CMK (cell line): ENCODE measurements around the gene PMM1.
"Not testable (repeated sequence)": the region's sequence is repeated elsewhere in the genome, so short reads cannot be mapped to it uniquely, and the experiment has no call there.

ENCODE experiments used
- DNase-seq: peaks from one replicate; pipeline ENCODE4 v3.0.0-alpha.2; 2010; ENCODE audit warnings: low read depth

PMM1 gene

DNA sequence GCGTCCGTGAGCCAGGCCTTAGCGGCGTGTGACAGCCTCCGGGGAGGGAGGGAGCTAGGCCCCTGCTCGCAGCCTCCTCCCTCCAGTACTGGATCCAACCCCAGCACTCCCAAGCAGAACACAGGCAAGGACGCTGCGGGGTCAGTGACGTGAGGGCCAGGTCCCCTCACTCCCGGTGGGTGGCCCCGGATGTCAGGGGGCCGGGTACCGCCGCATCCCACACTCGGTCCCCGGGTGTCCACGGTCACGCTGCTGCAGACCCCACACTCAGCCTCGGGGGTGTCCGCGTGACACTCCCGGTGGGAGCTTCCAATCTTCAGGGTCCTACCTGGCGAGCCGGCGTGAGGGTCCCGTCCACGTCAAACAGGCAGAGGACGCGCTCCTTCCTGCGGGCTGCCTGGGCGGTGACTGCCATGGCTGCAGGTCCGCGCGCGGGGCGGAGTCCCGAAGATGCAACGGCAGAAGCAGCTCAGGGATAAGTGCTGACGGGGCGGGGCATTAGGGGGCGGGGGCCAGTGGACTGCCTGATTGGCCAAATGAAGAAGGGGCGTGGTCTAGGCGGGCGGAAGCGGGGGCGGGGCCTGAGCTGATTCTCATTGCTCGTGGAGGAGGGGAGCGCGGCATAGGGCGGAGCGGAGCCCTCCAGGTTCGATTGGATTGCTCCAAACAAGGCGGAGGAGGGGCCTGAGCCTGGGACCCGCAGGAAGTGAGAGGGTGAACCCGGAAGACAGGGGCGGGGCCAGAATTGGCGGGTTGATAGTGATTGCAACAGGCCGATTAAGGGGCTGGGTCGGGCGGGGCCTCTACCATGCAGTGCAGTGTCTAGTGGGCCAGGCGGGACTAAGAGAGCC lies at the start of gene PMM1:
PMM1 (minus strand) TSS at position 450 of the 851 bp plus-strand sequence; CDS start at position 415, 35 bp downstream.
- peak; percentile 99 for DNase-seq

DNA sequence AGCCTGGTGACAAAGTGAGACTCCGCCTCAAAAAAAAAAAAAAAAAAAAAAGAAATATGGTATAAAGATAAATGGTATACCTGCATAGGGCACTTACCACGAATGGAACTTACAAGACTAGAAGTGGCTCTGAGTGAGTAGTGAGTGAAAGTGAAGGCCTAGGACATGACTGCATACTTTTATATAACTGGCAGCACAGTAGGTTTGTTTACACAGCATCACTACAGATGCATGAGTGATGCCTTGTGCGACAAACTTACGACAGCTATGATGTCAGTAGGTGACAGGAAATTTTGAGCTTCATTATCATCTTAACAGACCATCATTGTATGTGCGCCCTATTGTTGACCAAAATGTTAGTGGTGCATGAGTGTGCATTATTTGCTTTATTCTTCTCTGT lies 49.1 kb upstream of the PMM1 start:
- DNase-seq = no peak

DNA sequence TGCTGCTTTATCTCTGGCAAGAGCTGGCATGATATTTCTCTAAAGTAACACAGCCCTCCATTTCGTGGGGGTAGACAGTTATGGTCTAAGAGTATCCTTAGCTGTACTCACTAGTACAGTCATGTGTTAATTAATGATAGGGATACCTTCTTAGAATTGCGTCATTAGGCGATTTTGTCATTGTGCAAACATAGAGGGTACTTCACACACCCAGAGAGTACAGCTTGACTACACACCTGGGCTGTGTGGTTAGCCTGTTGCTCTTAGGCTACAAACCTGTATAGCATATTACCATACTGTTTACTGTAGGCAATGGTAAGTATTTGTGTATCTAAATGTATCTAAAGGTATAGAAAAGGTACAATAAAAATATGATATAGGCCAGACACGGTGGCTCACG lies 48.5 kb upstream of the PMM1 start:
- DNase-seq = no peak

DNA sequence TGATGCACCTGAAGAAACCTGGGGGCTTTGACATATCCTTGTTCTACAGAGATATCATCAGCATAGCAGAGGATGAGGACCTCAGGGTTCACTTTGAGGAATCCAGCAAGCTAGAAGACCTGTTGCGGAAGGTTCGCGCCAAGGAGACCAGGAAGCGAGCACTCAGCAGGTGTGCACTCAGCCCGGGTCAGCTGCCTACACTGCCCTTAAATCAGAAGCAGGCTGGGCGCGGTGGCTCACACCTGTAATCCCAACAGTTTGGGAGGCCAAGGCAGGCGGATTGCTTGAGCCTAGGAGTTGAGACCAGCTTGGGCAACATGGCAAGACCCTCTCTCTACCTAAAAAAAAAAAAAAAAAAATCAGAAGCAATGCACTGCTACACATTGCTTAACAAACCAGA lies 48.0 kb upstream of the PMM1 start:
- DNase-seq = not testable (repeated sequence)

DNA sequence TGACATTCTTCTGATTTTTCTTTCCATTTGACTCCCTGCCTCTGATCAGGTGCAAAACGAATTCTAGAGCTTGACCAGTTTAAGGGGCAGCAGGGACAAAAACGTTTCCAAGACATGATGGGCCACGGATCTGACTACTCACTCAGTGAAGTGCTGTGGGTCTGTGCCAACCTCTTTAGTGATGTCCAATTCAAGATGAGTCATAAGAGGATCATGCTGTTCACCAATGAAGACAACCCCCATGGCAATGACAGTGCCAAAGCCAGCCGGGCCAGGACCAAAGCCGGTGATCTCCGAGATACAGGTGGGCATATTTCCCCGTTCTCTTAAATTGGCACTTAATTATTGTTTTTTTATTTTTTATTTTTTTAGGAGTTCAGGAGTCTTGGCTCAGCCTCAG lies 46.8 kb upstream of the PMM1 start:
- DNase-seq = no peak

DNA sequence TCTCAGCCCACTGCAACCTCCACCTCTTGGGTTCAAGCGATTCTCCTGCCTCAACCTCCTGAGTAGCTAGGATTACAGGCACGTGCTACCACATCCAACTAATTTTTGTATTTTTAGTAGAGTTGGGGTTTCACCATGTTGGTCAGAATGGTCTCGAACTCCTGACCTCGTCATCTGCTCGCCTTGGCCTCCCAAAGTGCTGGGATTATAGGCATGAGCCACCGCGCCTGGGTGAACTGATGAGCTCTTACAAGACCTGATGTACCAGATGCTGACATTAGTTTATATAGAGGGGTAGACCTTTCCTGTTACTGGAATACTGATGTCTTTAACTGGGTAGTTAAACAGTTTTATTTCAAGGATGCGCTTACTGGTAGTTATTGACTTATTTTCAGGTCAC lies 45.0 kb upstream of the PMM1 start:
- not testable (repeated sequence) for DNase-seq

DNA sequence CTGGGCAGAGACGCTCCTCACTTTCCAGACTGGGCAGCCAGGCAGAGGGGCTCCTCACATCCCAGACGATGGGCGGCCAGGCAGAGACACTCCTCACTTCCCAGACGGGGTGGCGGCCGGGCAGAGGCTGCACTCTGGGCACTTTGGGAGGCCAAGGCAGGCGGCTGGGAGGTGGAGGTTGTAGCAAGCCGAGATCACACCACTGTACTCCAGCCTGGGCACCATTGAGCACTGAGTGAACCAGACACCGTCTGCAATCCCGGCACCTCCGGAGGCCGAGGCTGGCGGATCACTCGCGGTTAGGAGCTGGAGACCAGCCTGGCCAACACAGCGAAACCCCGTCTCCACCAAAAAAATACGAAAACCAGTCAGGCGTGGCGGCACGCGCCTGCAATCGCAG lies 42.0 kb upstream of the PMM1 start:
- DNase-seq = not testable (repeated sequence)

DNA sequence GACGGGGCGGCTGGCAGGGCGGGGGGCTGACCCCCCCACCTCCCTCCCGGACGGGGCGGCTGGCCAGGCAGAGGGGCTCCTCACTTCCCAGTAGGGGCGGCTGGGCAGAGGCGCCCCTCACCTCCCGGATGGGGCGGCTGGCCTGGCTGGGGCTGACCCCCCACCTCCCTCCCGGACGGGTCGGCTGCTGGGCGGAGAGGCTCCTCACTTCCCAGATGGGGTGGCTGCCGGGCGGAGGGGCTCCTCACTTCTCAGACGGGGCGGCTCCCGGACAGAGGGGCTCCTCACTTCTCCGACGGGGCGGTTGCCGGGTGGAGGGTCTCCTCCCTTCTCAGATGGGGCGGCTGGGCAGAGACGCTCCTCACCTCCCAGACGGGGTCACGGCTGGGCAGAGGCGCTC lies 41.5 kb upstream of the PMM1 start:
- DNase-seq = not testable (repeated sequence)

DNA sequence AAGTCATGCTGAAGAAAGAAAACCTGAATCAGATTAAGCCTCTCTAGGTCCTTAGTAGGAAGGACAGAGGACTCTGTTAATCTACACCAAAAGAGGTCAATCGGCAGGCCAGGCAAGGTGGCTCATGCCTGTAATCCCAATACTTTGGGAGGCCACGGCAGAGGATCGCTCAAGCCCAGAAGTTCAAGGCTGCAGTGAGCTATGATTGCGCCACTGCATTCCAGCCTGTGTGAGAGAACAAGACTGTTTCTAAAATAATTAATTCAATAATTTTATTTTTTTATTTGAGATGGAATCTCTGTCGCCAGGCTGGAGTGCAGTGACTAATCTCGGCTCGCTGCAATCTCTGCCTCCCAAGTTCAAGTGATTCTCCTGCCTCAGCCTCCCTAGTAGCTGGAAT lies 35.9 kb upstream of the PMM1 start:
- DNase-seq = no peak

DNA sequence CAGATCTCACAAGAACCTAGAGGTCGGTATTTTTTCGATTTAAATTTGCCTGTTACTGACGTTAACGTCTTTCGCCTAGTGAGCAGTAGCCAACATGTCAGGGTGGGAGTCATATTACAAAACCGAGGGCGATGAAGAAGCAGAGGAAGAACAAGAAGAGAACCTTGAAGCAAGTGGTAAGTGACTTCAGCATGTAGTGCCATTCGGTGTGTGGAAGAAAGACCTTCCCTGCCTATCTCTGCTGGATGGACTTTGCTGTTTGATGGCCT lies 32.2 kb upstream of the PMM1 start:
- no peak for DNase-seq

DNA sequence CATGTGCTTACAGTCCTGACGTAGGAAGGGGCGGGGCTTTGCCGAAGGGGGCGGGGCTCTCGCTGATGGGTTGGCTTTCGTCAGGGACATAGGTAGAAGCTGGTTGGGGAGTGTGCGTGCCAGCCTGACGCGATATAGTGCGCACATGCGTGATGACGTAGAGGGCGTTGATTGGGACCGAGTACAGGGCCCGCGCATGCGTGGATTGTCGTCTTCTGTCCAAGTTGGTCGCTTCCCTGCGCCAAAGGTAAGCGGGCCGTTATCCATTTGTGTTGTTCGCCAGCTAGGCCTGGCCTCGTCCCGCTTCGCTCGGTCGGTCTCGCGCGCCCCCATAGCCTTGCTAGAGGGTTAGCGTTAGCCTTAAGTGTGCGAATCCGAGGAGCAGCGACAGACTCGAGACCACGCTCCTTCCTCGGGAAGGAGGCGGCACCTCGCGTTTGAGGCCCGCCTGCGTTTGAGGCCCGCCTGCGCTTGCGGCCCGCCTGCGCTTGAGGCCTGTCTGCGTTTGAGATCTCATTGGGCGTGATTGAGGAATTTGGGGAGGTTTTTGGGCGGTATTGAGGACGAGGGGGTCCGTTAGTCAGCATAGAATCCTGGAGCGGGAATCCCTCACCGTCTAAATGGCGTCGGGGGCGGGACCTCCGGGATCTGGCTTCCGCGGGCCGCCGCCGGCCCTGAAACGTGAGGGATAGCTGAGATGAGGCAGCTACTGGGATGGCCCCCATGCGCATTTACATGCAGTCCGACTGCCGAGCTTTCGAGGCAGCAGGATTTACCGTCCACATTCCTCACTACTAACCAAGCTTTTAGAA lies 31.7 kb upstream of the PMM1 start, which contains the start of gene XRCC6:
XRCC6 (plus strand) TSS at position 197 of the 812 bp plus-strand sequence. CDS start 710 bp downstream, outside the sequence.
- DNase-seq = peak; percentile 100

DNA sequence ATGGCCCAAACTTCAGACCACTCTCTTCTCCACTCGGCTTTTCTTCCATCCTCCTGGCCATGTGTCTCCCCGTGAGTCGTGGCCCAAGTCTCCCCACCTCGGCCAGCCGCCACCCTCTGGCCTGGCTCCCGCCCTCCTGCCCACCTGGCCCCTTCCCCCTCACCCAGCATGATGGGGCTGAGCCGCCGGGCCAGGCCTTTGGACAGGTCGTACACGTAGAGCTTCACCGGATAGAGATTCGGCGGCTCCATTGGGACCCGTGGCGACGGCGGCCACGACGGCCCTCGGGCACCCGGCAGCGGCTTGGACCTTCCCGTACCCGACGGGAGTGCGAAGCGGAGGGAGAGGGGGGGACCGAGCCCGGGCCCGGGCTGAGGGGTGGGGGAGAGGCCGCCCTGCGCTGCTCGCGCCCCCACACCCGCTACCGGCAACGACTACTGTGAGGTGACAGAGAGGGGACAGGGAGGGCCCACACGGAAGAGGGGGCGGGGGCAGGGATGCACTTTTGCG lies 31.0 kb upstream of the PMM1 start, which contains the start of gene DESI1:
DESI1 (minus strand) TSS at position 455 of the 510 bp plus-strand sequence; CDS start at position 251, 204 bp downstream.
- DNase-seq = no peak

DNA sequence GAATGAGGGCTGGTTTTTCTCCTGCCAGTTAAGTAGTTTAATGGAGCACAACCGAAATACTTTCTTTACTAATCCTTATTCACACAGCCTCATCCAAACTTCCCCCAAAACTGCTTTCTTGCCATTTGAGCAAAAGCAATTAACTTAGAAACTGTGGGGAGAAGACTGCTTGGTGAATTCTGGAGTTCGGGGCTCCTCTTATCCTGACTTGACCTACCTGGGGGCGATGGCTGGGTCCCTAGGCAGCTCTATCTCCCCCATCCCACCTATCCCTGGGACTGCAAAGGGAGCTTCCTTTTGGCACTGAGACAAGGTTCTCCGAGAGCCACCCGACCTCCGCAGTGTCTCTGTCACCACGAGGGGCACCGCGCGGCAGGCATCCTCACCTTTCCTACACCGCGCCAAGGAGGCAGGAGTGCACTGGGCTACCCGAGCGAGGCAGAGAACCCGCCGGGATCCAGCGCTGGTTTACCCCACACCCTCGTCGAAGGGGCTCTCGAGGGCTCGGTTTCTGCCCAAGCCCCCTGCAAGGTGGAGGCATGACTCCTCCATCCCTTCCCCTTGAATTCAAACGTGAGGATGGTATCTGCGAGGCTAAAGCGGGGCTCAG lies 30.4 kb upstream of the PMM1 start:
- DNase-seq = no peak

DNA sequence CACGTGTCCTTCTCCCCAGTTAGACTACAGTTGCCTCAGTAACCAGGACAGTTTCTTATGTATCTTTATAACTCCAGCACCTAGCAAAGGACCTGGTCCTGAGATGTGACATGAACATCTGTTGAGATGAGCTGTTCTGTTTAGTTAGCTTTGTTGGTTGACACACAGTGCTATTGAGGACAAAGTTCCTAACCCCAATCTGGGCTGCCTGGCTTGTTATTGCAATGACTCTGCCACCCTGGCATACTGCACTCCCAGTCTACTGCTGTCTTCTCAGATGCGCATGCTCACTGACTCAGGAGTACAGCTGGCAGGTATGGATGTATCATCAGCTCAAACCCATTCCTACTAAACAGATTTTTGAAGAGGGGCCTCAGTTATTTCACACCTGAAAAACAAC lies 23.8 kb upstream of the PMM1 start:
- DNase-seq = no peak

DNA sequence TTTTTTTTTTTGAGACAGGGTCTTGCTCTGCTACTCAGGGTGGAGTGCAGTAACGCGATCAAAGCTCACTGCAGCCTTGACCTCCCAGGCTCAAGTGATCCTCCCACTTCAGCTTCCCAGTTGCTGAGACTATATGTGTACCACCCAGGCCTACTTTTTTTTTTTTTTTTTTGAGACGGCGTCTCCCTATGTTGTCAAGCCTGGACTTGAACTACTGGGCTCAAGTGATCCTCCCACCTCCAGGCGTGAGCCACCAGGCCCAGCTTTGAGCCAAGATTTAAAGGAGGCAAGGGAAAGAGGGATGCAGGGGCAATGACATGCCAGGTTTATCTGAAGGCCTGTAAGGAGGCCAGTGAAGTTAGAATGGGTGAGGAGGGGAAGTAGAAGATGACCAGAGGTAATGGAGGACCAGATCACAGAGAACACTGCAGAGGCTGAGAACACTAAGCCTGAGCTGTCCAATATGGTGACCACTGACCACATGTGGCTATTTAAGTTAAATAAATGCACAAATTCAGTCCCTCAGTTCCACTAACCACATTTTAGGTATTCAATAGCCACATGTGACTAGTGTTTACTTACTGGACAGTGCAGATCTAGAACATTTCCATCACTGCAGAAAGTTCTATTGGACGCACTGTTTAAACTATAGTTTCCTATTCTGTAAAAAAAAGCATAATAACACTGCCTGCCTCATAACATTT lies 23.1 kb upstream of the PMM1 start:
- no peak for DNase-seq

DNA sequence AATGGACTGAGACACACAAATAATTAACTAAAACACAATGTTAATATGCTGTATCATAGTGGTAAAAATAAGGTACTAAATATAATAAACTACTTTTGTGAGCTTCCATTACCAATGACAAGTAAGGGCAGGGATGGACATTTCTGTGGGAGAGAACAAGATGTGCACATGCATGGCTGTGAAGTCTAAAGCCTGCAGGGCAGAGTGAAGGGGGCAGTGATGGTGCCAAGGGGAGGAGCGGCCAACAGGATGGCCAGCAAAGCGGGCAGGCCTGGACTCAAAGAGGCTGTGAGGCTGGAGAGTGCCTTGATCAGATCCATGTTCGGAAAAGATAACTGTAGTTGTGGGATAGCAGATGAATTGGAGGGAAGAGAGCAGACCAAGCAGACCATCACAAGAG lies 18.7 kb upstream of the PMM1 start:
- DNase-seq = no peak

DNA sequence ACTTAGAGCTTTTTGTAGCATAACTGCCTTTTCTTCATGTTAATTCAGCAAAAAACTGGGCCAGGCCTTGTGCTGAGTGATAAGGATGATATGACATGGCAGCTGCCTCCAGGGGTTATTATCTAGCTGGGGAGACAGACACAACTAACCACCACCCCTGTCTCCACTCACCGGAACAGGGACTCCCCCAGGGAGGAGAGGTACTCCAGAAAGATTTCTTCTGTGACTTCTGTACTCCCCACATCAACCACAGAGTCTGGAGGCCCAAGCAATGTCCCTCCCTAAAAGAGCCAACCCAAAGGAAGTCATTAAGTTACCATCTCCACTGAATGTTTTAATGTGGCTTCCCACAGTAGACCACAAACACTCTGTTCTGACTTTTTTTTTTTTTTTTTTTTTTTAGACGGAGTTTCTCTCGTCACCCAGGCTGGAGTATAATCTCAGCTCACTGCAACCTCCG lies 14.3 kb upstream of the PMM1 start:
- peak; percentile 76 for DNase-seq

DNA sequence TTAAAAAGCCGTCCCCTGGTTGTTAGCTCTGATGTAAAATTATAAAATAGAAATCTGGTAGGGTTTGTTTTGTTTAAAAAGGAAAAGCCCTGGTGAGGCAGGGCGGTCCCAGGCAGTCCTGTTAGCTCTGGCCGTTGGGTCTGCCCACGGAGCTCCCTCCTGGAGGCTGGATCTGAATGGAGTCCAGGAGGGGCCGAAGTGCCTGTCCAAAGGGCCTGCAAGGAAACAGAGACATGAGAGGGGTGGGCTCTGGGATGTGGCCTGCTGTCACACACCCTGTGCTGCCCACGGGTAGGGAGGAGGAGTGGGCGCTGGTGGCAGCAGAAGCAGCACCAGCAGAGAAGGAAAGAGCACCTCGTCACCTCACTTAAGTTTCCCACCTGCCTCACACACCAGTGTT lies 11.3 kb upstream of the PMM1 start:
- no peak for DNase-seq

DNA sequence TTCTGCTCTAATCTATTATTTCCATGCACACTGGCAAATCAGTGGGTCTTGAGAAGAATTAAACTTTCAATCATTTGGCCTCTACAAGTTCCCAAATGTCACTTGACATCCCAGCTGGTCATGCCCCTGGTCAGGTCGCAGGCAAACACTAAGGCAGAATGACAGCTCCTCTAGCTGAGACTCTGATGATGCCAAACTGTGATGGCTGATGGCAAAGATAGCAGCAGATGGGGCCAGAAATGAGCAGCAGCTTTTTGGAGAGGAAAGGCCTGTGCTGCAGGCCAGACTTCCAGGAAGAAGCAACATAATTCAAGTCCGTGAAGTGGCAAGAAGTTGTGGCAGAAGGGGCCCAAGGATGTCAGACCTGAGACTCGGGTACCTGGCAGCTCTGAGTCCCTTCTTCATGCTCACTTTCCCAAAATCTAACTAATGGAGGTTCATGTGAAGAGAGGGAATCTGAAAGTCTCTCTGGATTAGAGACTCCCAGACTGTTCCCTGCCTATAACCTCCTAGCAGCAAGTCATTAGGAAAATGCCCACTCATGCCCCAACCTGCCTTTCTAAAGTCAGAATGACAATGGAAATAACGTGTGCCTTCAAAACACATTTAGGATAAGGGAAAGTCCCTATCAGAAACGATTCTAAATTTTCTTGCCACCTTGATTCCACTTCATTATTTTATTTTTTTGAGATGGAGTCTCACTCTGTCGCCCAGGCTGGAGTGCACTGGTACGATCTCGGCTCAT lies 9.4 kb upstream of the PMM1 start:
- no peak for DNase-seq

DNA sequence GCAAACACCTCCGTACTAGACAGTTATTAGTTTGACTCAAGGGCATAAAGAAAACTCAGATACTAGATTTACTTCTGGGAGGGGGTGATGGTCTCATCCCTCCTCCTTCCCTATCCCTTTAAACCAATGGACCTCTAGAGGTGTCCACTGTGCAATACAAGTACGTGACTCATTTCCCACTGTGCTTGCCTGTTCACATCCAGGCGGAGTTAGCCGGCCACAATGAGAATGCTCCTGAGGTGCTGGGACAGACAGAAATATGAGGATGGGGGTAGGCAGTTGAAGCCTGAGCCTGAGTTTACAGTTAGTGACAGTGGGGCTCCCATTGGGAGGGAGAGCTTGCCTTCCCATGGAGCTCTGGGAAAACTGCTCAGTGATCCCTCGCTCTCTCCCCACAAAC lies 8.4 kb upstream of the PMM1 start:
- DNase-seq = no peak

DNA sequence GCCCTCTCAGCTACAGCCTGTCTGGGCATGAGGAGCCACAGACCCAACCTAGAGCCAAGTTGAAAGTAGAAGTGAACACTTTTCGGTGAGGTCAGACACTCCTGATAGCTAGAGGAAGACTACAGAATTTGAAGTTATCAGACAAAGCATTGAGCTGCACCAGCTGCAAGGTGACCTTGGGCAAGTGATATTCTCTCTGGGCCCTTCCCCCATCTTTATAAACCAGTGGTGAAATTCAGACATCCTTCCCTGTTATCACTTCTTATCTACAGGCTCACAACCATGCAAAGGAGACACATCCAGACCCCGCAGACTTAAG lies 8.0 kb upstream of the PMM1 start:
- DNase-seq = no peak
